IMR-90 (cell line): ENCODE data around the gene ANO9.

Experiments used
- CHD1 ChIP-seq: IDR thresholded peaks from 2 replicates; pipeline ENCODE4 v1.6.1; 2012; ENCODE audit warnings: low read depth, low read length, improper control_type of control experiment
- CTCF ChIP-seq: conservative IDR thresholded peaks from 2 replicates; pipeline ENCODE4 v1.5.1; 2012; ENCODE audit warnings: mild to moderate bottlenecking, low read depth, low read length, improper control_type of control experiment
- ELK1 ChIP-seq: fragments of 150-350 bp; IDR thresholded peaks from 2 replicates; pipeline ENCODE4 v1.6.1; 2016; ENCODE audit warnings: low read depth, mild to moderate bottlenecking, low read length, moderate library complexity, borderline replicate concordance
- FOS ChIP-seq: fragments of 150-350 bp; IDR thresholded peaks from 2 replicates; pipeline ENCODE4 v1.6.1; 2016; ENCODE audit warnings: low read depth, low read length
- MAFK ChIP-seq: IDR thresholded peaks from 2 replicates; pipeline ENCODE4 v1.6.1; 2012; ENCODE audit warnings: low read depth, low read length, improper control_type of control experiment
- MAZ ChIP-seq: IDR thresholded peaks from 2 replicates; pipeline ENCODE4 v1.6.1; 2012; ENCODE audit warnings: low read depth, mild to moderate bottlenecking, low read length, improper control_type of control experiment, moderate library complexity, borderline replicate concordance
- MXI1 ChIP-seq: IDR thresholded peaks from 2 replicates; pipeline ENCODE4 v1.6.1; 2012; ENCODE audit warnings: low read depth, mild to moderate bottlenecking, low read length, moderate library complexity, borderline replicate concordance
- NFE2L2 ChIP-seq: fragments of 150-350 bp; IDR thresholded peaks from 2 replicates; pipeline ENCODE4 v1.6.1; 2016; ENCODE audit warnings: low read depth, mild to moderate bottlenecking, low read length
- POLR2A ChIP-seq: IDR thresholded peaks from 2 replicates; pipeline ENCODE4 v1.6.1; 2012; ENCODE audit warnings: mild to moderate bottlenecking, low read depth, low read length
- RCOR1 ChIP-seq: IDR thresholded peaks from 2 replicates; pipeline ENCODE4 v1.6.1; 2012; ENCODE audit warnings: mild to moderate bottlenecking, low read length, improper control_type of control experiment; ENCODE audit not compliant: insufficient replicate concordance
- RFX5 ChIP-seq: IDR thresholded peaks from 2 replicates; pipeline ENCODE4 v1.8.0; 2012; ENCODE audit warnings: low read depth, mild to moderate bottlenecking, low read length, moderate library complexity
- SMC3 ChIP-seq: fragments of 150-350 bp; IDR thresholded peaks from 2 replicates; pipeline ENCODE4 v1.6.1; 2016; ENCODE audit warnings: low read depth, mild to moderate bottlenecking, antibody characterized with exemption, low read length, moderate library complexity
- USF2 ChIP-seq: fragments of 150-350 bp; IDR thresholded peaks from 2 replicates; pipeline ENCODE4 v1.6.1; 2017; ENCODE audit warnings: mild to moderate bottlenecking, antibody characterized with exemption, low read length, low read depth

GRCh38 chr11:429391-429790, 12.4 kb downstream of the ANO9 start:
- TF ChIP-seq POLR2A (no peak), CTCF (no peak), MXI1 (no peak), USF2 (no peak), SMC3 (no peak), MAFK (no peak), NFE2L2 (no peak), RCOR1 (no peak), CHD1 (no peak), ELK1 (no peak), FOS (no peak), RFX5 (no peak), MAZ (no peak)
